ENCODE data around the gene ELAVL3. TPM values are rescaled to one million over a fixed set of nuclear protein-coding genes. Genes with fewer than 3 reads are reported as not detected.

Gene ELAVL3
- total RNA-seq, 1 experiment from 2014 or later: 1.4 TPM

- POLR2A ChIA-PET: interaction anchor here (1.0 kb wide), 1 partner anchor 9 kb away, joined by 3 read pairs; the partner anchor contains the start of genes ODAD3 and PRKCSH
- CTCF ChIA-PET: interaction anchor here (0.6 to 2.9 kb wide), 3 partner anchors 9 to 45 kb away, joined by 3 to 11 read pairs (median 8); partner anchors contain the start of genes EPOR, ODAD3 and PRKCSH
- peaks cover 15% of the 10 kb centered on the region for H3K27me3 Mint-ChIP-seq (ENCODE audit: low read depth)
- TF ChIP-seq, protein P1, sequence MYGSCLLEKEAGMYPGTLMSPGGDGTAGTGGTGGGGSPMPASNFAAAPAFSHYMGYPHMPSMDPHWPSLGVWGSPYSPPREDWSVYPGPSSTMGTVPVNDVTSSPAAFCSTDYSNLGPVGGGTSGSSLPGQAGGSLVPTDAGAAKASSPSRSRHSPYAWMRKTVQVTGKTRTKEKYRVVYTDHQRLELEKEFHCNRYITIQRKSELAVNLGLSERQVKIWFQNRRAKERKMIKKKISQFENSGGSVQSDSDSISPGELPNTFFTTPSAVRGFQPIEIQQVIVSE (CRISPR knock-in tag; IDR thresholded peaks at IDR 0.05; ENCODE audit: borderline replicate concordance): no peak
- TF ChIP-seq, protein P2, sequence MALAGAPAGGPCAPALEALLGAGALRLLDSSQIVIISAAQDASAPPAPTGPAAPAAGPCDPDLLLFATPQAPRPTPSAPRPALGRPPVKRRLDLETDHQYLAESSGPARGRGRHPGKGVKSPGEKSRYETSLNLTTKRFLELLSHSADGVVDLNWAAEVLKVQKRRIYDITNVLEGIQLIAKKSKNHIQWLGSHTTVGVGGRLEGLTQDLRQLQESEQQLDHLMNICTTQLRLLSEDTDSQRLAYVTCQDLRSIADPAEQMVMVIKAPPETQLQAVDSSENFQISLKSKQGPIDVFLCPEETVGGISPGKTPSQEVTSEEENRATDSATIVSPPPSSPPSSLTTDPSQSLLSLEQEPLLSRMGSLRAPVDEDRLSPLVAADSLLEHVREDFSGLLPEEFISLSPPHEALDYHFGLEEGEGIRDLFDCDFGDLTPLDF (CRISPR knock-in tag; IDR thresholded peaks at IDR 0.05): no peak
- TF ChIP-seq ZNF263 (CRISPR knock-in tag; IDR thresholded peaks at IDR 0.05; ENCODE audit: low read depth): no peak
- ATAC-seq (peak; percentile 7), DNase-seq (ENCODE audit: low spot score) (peak; percentile 76)
- H3K4me1 Mint-ChIP-seq: peaks cover 7% of the 10 kb centered on the region
- no peak overlapping the region for H3K27ac Mint-ChIP-seq
- no peaks in the 10 kb centered on the region for H3K36me3 Mint-ChIP-seq
- no peak overlapping the region for H3K4me3 Mint-ChIP-seq
- H3K9me3 Mint-ChIP-seq: no peaks in the 10 kb centered on the region
Observed at GRCh38 chr19:11425719-11426457, 55.0 kb downstream of the ELAVL3 start.

DNA sequence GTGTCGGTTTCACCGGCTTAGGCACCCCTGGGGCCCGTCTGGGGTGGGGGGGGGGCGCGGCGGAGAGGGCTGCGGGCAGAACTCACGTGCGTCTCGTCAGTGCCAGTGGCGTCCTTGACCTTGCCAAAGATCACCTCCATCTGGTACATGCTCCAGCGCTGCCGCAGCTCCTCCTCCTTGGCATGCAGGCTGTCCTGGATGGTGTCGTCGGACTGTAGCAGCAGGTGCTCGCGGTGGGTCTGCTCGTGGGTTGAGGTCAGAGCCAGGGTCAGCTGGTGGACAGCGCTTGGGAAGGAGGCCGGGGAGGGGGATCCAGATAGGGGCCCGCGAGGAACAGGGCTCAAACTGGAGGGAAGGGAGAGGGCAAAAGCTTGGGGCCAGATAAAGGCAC lies 57.1 kb downstream of the ELAVL3 start:
- POLR2A ChIA-PET: interaction anchor here (7.8 kb wide), 1 partner anchor 42 kb away, joined by 115 read pairs; the partner anchor contains the start of gene EPOR

GRCh38 chr19:11423164-11423790 lies 57.6 kb downstream of the ELAVL3 start:
- ChIA-PET POLR2A (interaction anchor here (1.2 to 7.8 kb wide), 6 partner anchors 12 to 84 kb away, joined by 3 to 115 read pairs (median 10); partner anchors contain the start of genes CCDC159, EPOR, ODAD3 and PRKCSH), CTCF (interaction anchor here (0.9 to 7.8 kb wide), 9 partner anchors 11 to 180 kb away, joined by 6 to 308 read pairs (median 11); partner anchors contain the start of genes CCDC159, EPOR, ODAD3 and PRKCSH)
- H3K9me3 Mint-ChIP-seq: no peaks in the 10 kb centered on the region
- peaks cover 11% of the 10 kb centered on the region for H3K4me1 Mint-ChIP-seq
- DNase-seq (ENCODE audit: low spot score): no peak
- peaks cover 29% of the 10 kb centered on the region for H3K27me3 Mint-ChIP-seq (ENCODE audit: low read depth)
- no peaks in the 10 kb centered on the region for H3K36me3 Mint-ChIP-seq
- peak overlapping the region; percentile 87 for H3K4me3 Mint-ChIP-seq
- H3K27ac Mint-ChIP-seq: no peak overlapping the region; the same call in 1 of the 2 replicates
- no peak for TF ChIP-seq GABPB1 (CRISPR knock-in tag; IDR thresholded peaks at IDR 0.05)
- no peak for TF ChIP-seq ATF3 (CRISPR knock-in tag; conservative IDR thresholded peaks at IDR 0.05)
- TF ChIP-seq NR3C1 (CRISPR knock-in tag; conservative IDR thresholded peaks at IDR 0.05; ENCODE audit: low read depth): no peak
- no peak for TF ChIP-seq CREB1 (CRISPR knock-in tag; IDR thresholded peaks at IDR 0.05)
- no peak for TF ChIP-seq SP1 (CRISPR knock-in tag; conservative IDR thresholded peaks at IDR 0.05)
- no peak for TF ChIP-seq ZNF121 (CRISPR knock-in tag; IDR thresholded peaks at IDR 0.05)
- ATAC-seq: no peak

More for the DNA sequence above, 57.1 kb downstream of the ELAVL3 start:
- H3K4me3 Mint-ChIP-seq: no peak overlapping the region
- no peak for ATAC-seq
- TF ChIP-seq, protein P3, sequence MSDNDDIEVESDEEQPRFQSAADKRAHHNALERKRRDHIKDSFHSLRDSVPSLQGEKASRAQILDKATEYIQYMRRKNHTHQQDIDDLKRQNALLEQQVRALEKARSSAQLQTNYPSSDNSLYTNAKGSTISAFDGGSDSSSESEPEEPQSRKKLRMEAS (CRISPR knock-in tag; IDR thresholded peaks at IDR 0.05): no peak
- no peak for TF ChIP-seq ZNF219 (CRISPR knock-in tag; IDR thresholded peaks at IDR 0.05; ENCODE audit: borderline replicate concordance)
- H3K36me3 Mint-ChIP-seq: no peaks in the 10 kb centered on the region
- no peaks in the 10 kb centered on the region for H3K9me3 Mint-ChIP-seq
- no peak overlapping the region for H3K27ac Mint-ChIP-seq
- no peak for DNase-seq (ENCODE audit: low spot score)
- peaks cover 29% of the 10 kb centered on the region for H3K27me3 Mint-ChIP-seq (ENCODE audit: low read depth)
- H3K4me1 Mint-ChIP-seq: peaks cover 11% of the 10 kb centered on the region
- CTCF ChIA-PET: interaction anchor here (0.6 to 7.8 kb wide), 6 partner anchors 11 to 180 kb away, joined by 3 to 308 read pairs (median 20); partner anchors contain the start of genes EPOR, ODAD3 and PRKCSH

- H3K4me1 Mint-ChIP-seq: peaks cover 15% of the 10 kb centered on the region
- H3K27me3 Mint-ChIP-seq (ENCODE audit: low read depth): peaks cover 29% of the 10 kb centered on the region
- ATAC-seq: peak; percentile 70
- POLR2A ChIA-PET: interaction anchor here (0.5 to 7.8 kb wide), 14 partner anchors 8 to 224 kb away, joined by 3 to 115 read pairs (median 4); partner anchors contain the start of genes CCDC159, ELAVL3, EPOR and ODAD3
- H3K4me3 Mint-ChIP-seq: peak overlapping the region; percentile 87
- H3K36me3 Mint-ChIP-seq: no peaks in the 10 kb centered on the region
- peak; percentile 99 for DNase-seq (ENCODE audit: low spot score)
- H3K9me3 Mint-ChIP-seq: no peaks in the 10 kb centered on the region
- CTCF ChIA-PET: interaction anchor here (0.6 to 7.8 kb wide), 15 partner anchors 9 to 375 kb away, joined by 3 to 308 read pairs (median 8); partner anchors contain the start of genes CCDC159, EPOR, ODAD3 and PRKCSH
- H3K27ac Mint-ChIP-seq: peak overlapping the region; percentile 97
- TF ChIP-seq FOXK1 (CRISPR knock-in tag; IDR thresholded peaks at IDR 0.05) (0 out of 2 replicates have a peak, but pooled peaks have one; percentile 17), ZNF396 (CRISPR knock-in tag; IDR thresholded peaks at IDR 0.05; ENCODE audit: borderline replicate concordance) (no peak), IRF2 (CRISPR knock-in tag; IDR thresholded peaks at IDR 0.05; ENCODE audit: borderline replicate concordance, low read depth) (no peak), CBFB (CRISPR knock-in tag; IDR thresholded peaks at IDR 0.05; ENCODE audit: low read depth) (no peak), ZNF219 (CRISPR knock-in tag; IDR thresholded peaks at IDR 0.05; ENCODE audit: borderline replicate concordance) (no peak), GABPB1 (CRISPR knock-in tag; IDR thresholded peaks at IDR 0.05) (no peak), RELA (CRISPR knock-in tag; IDR thresholded peaks at IDR 0.05; ENCODE audit: borderline replicate concordance) (0 out of 2 replicates have a peak, but pooled peaks have one; percentile 25)
Observed at GRCh38 chr19:11422163-11423065, 58.4 kb downstream of the ELAVL3 start.

Data from WTC11 (cell line).